HG02588 (cell line): ENCODE data around the gene RTL9.
"Not testable (repeated sequence)": the region's sequence is repeated elsewhere in the genome, so short reads cannot be mapped to it uniquely, and the experiment has no call there.

Source experiments
- ATAC-seq: cut with Tn5 transposase; IDR thresholded peaks from one replicate; pipeline ENCODE4 v1.9.1; 2021; ENCODE audit warnings: mild to moderate bottlenecking, moderate library complexity; ENCODE audit not compliant: unreplicated experiment

Gene RTL9

DNA sequence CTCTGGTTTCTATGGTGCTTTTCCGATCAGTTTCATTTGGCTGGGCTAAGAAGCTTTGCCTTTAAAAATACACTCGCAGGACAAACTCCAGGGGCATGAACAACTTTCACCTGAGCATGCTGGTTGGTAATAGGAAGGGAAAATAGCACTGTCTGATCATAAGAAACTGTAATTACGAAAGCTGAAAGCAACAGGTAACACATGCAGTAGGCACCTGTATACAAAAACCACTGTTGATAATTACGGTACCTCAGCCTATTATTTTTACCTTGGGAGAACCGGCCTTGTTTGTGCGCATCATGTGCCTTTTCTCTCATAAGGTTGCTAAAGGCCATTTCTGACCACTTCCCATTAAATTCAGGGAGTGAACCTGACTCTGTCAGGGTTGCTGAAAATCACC, 45.7 kb downstream of the RTL9 start:
- no peak for ATAC-seq

DNA sequence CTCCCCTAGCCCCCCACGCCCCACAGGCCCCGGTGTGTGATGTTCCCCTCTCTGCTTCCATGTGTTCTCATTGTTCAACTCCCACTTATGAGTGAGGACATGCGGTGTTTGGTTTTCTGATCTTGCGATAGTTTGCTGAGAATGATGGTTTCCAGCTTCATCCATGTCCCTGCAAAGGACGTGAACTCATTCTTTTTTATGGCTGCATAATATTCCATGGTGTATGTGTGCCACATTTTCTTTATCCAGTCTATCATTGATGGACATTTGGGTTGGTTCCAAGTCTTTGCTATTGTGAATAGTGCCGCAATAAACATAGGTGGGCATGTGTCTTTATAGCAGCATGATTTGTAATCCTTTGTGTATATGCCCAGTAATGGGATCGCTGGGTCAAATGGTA, 47.6 kb downstream of the RTL9 start:
- ATAC-seq: not testable (repeated sequence)

DNA sequence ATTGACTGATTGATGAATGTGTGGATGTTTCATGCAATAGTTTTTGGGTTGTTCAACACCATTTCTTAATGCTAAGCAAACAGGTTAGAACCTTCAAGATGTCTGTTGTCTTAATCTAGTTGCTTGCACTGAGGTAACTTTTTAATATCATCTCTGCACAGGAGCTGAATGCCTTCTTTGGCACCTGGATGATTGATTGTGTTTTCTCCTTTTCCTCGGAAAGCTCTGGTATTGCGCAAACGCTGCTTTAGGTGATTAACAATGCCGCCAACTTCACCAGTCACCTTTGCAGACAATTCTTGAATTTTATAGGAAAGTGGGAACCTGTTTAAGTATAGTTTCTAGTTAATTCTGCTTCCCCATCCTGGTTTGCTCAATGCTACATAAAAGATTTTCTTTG, 48.2 kb downstream of the RTL9 start:
- no peak for ATAC-seq

DNA sequence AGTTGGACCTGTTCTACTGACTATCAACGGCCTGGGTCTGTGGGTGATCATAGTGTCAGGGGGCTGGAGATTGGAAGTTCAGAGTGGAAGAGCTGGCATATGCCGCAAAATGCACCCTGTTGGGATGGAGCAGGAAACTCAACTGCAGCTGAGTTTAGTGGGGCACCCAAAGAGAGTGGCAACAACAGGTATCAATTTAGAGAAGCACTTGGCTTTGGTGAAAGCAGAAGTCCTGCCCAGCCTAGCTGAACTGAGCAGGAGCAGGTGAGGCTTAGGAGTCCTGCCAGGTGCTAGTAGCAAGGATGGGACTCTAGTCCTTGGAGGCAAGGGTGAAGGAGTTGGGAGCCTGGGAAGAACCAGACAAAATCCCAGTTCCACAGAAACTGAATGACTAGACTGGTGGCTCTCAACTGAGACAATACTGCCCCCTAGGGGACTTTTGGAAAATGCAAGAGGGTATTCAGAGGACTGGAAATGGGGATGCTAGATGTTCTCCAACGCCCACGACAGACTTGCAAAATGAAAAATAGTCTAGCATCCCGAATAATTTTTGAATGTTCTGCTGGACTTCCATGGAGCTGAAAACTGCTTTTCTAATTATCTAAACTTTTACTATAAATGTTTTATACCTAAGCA, 49.4 kb downstream of the RTL9 start:
- ATAC-seq: no peak
